GM18909 (cell line): ENCODE data around the gene PRAMEF27.
"Not testable (repeated sequence)": the region's sequence is repeated elsewhere in the genome, so short reads cannot be mapped to it uniquely, and the experiment has no call there.

Source experiments
- ATAC-seq: cut with Tn5 transposase; IDR thresholded peaks from one replicate; pipeline ENCODE4 v1.9.1; 2021; ENCODE audit warnings: mild to moderate bottlenecking; ENCODE audit not compliant: unreplicated experiment, poor library complexity

Gene PRAMEF27

DNA sequence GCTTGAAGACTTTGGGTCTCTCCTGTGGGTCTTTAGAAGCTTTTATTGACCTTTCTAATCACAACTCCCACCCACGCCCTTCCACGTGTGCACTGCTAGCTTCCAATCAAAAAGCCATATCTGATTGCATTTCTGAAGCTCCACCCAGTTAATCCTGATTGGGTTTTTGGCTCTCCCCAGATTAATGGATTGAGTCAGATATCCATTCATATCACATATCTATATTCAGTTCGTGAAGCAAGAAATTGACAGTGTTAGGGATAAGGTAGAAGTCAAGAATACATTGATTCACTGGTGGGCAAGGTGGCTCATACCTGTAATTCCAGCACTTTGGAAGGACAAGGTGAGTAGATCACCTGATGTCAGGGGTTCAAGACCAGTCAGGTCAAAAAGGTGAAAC lies at the start of gene PRAMEF27:
TSS of gene PRAMEF27 (minus strand) at position 101 of the 400 bp plus-strand sequence. CDS start 2,916 bp downstream, outside the sequence.
- not testable (repeated sequence) for ATAC-seq

DNA sequence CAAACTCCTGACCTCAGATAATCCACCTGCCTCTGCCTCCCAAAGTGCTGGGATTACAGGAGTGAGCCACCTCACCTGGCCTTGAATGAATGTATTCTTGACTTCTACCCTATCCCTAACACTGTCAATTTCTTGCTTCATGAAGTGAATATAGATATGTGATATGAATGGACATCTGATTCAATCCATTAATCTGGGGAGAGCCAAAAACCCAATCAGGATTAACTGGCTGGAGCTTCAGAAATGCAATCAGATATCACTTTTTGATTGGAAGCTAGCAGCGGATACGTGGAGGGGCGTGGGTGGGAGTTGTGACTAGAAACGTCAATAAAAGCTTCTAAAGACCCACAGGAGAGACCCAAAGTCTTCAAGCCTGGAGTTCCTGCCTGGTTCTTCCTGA lies 14.1 kb upstream of the PRAMEF27 start, which contains the start of gene PRAMEF25:
TSS of gene PRAMEF25 (plus strand) at position 301 of the 400 bp plus-strand sequence. CDS start 2,920 bp downstream, outside the sequence.
- ATAC-seq = not testable (repeated sequence)

DNA sequence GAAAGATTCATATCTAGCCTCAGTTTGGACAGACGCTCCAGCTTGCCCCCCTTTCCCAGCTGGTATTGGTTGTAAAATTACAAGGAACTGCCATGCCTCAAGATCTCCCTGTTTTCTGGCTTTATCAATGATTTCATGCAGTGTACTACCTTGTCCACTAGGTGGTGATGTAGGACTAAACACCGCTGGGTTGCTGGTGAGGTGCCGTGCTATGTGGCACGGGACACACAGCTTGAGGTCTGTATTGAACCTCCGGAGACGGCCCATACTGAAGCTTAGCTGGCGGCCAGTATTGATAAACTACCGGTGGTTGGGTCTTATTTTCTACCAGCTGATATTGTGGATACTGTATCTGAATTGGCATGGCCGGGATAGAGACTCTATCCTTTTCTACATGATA lies 36.5 kb downstream of the PRAMEF27 start:
- not testable (repeated sequence) for ATAC-seq

DNA sequence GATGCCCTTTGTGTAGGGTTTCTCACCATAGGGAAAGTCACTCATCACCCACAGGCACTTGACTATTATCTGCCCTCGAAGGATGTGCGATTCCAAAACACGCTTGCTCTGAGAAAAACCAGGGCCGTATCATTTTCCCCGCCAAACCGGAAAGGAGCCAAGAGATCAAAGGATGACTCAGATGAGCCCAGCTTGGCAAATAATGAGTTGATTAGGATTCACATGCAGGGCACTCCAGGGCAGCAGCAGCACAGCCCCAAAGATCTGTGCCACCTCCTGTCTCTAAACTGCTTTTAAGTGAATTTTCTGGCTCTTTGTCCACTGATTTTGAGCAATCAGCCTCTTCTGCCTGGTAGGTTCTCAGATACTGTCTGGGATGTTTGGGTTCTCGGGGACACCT lies 44.4 kb downstream of the PRAMEF27 start:
- ATAC-seq = not testable (repeated sequence)

DNA sequence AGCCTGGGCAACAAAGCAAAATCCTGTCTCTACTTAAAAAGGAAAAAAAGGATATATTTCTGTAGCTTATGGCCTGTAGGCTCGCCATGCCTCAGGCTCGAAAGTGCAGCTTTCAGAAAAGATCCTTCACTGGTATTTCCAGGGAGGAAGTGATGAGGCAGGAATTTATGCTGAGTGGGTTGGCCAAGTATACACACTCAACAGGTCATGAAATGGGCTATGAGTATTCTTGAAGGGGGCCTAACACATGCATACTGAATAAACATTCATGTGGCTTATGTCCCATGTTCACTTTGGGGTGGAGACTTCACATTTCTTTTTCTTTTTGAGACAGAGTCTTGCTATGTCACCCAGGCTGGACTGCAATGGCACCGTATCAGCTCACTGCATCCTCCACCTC lies 47.0 kb downstream of the PRAMEF27 start:
- ATAC-seq = not testable (repeated sequence)

- ATAC-seq = not testable (repeated sequence)
Measured at GRCh38 chr1:13005732-13006131, 50.6 kb downstream of the PRAMEF27 start.
